CD4-positive, alpha-beta T cell (primary cell): Measurements from ENCODE around the gene SORCS2. TPM values are rescaled to one million over a fixed set of nuclear protein-coding genes. Genes with fewer than 3 reads are reported as not detected.

Experiments used
- ATAC-seq: fragments of 200-7000 bp; cut with Tn5 transposase; one replicate; pipeline ENCODE4 v1.10.0; 2022; ENCODE audit warnings: mild to moderate bottlenecking; ENCODE audit not compliant: poor library complexity
- CTCF ChIA-PET: fragments of 350-600 bp; sonication (Branson Sonifier 250); formaldehyde crosslinking; loops from one replicate; lab custom pipeline; 2021; ENCODE audit warnings: antibody characterized with exemption, inconsistent platforms; lab: Charles Lee
- POLR2A ChIA-PET: fragments of 350-600 bp; sonication (Branson Sonifier 250); formaldehyde crosslinking; loops from one replicate; lab custom pipeline; 2021; ENCODE audit warnings: antibody characterized with exemption, inconsistent platforms; lab: Charles Lee
- DNase-seq, 14 experiments: peaks; one replicate each; pipeline ENCODE4 v3.0.0-alpha.2; 2013 to 2020; ENCODE audit warnings: mixed read lengths in 2 of 14
- H3K27ac ChIP-seq, 2 donors: one replicate each; pipeline versions ENCODE4 v1.5.1 to v1.7.0; 2013; ENCODE audit warnings: low read length in 2 of 2, low read depth in 1 of 2, mild to moderate bottlenecking in 1 of 2
- H3K27me3 ChIP-seq, 2 experiments: 1 replicate in 1 of 2; 2 replicates in 1 of 2; pipeline versions ENCODE4 v1.6.1 to v1.7.0; 2013; ENCODE audit warnings: low read length in 2 of 2, control low read depth in 1 of 2, mild to moderate bottlenecking in 1 of 2, moderate library complexity in 1 of 2; ENCODE audit not compliant: insufficient read depth in 2 of 2, control insufficient read depth in 1 of 2
- H3K36me3 ChIP-seq: one replicate; pipeline ENCODE4 v1.6.1; 2013; ENCODE audit warnings: low read length, control low read depth; ENCODE audit not compliant: insufficient read depth
- H3K4me1 ChIP-seq: one replicate; pipeline ENCODE4 v1.6.1; 2013; ENCODE audit warnings: low read length, control low read depth; ENCODE audit not compliant: insufficient read depth
- H3K4me3 ChIP-seq: one replicate; pipeline ENCODE4 v1.5.1; 2013; ENCODE audit warnings: mild to moderate bottlenecking, low read length, moderate library complexity
- H3K9me3 ChIP-seq, 2 experiments: 1 replicate in 1 of 2; 2 replicates in 1 of 2; pipeline versions ENCODE4 v1.6.1 to v1.7.0; 2013; ENCODE audit warnings: low read length in 2 of 2, mild to moderate bottlenecking in 2 of 2, control low read depth in 1 of 2, moderate library complexity in 1 of 2; ENCODE audit not compliant: control insufficient read depth in 1 of 2, insufficient read depth in 1 of 2
- H3K27ac Mint-ChIP-seq: one replicate; pipeline ENCODE4 v1.8.0; 2020; ENCODE audit warnings: mixed read lengths
- H3K27me3 Mint-ChIP-seq: one replicate; pipeline ENCODE4 v1.8.0; 2021; ENCODE audit warnings: mixed read lengths
- H3K36me3 Mint-ChIP-seq: one replicate; pipeline ENCODE4 v1.8.0; 2021; ENCODE audit warnings: low read depth, mixed read lengths
- H3K4me1 Mint-ChIP-seq: one replicate; pipeline ENCODE4 v1.8.0; 2021; ENCODE audit warnings: low read depth, mixed read lengths
- H3K4me3 Mint-ChIP-seq: one replicate; pipeline ENCODE4 v1.8.0; 2020; ENCODE audit warnings: mild to moderate bottlenecking, mixed read lengths
- H3K9me3 Mint-ChIP-seq: one replicate; pipeline ENCODE4 v1.8.0; 2020; ENCODE audit warnings: mixed read lengths
- intact Hi-C, 2 experiments: fragments of 100-400 bp; cut with DNase I in 1 of 2; cut with micrococcal nuclease in 1 of 2; formaldehyde crosslinking; loops; one replicate each; pipeline versions ENCODE4 v1.15.1 to v1.9.0; 2023 to 2025; cut with DNase I, micrococcal nuclease
- total RNA-seq, 174 experiments: library from RNA in 2 of 174; stranded (reverse) in 2 of 174; gene quantifications; one replicate each; pipeline ENCODE4 v1.2.3 and lab custom pipeline; 2021 to 2026
- TF ChIP-seq, protein P1 (sequence below): fragments of 200-600 bp; IDR thresholded peaks from one replicate; pipeline ENCODE4 v1.8.0; 2022; ENCODE audit warnings: antibody characterized with exemption, mild to moderate bottlenecking

The SORCS2 gene
- total RNA-seq, 2 experiments from 2014 or later, result not detected

DNA sequence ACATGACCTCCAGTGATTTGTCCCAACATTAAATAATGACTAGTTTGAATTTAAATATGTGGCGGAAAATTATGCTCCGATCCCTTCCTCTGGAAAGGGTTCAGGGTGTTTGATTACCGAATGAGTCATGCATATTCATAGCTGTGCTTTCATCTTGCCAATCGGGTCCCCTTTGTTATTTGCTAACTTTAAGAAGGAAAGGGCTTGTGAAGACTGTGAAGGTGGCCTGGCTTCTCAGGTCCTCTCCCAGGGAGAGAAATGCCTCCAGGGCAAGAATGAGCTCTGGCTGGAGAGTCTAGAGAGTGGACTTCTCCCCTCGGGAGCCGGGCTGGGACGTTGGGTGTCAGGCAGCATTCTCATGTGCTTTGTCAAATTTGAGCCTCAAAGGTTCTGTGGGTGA lies 397.9 kb downstream of the SORCS2 start:
- H3K4me1 ChIP-seq, result no peaks in the 10 kb centered on the region
- no peak overlapping the region for H3K4me3 Mint-ChIP-seq
- TF ChIP-seq, protein P1, sequence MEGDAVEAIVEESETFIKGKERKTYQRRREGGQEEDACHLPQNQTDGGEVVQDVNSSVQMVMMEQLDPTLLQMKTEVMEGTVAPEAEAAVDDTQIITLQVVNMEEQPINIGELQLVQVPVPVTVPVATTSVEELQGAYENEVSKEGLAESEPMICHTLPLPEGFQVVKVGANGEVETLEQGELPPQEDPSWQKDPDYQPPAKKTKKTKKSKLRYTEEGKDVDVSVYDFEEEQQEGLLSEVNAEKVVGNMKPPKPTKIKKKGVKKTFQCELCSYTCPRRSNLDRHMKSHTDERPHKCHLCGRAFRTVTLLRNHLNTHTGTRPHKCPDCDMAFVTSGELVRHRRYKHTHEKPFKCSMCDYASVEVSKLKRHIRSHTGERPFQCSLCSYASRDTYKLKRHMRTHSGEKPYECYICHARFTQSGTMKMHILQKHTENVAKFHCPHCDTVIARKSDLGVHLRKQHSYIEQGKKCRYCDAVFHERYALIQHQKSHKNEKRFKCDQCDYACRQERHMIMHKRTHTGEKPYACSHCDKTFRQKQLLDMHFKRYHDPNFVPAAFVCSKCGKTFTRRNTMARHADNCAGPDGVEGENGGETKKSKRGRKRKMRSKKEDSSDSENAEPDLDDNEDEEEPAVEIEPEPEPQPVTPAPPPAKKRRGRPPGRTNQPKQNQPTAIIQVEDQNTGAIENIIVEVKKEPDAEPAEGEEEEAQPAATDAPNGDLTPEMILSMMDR, result no peak
- no peaks in the 10 kb centered on the region for H3K36me3 Mint-ChIP-seq
- ATAC-seq (no peak), DNase-seq (no peak)
- no peaks in the 10 kb centered on the region for H3K9me3 Mint-ChIP-seq
- ChIA-PET POLR2A (no interaction called here), CTCF (no interaction called here)
- H3K36me3 ChIP-seq, result no peaks in the 10 kb centered on the region
- H3K4me1 Mint-ChIP-seq, result no peaks in the 10 kb centered on the region
- intact Hi-C loops, result no loop called here
- H3K27me3 Mint-ChIP-seq, result peaks cover 16% of the 10 kb centered on the region
- peaks cover 0 to 24% of the 10 kb centered on the region in 2 experiments for H3K9me3 ChIP-seq
- no peak overlapping the region for H3K27ac ChIP-seq
- H3K27me3 ChIP-seq, result peaks cover 0 to 3% of the 10 kb centered on the region in 2 experiments
- H3K27ac Mint-ChIP-seq, result no peak overlapping the region
- no peak overlapping the region for H3K4me3 ChIP-seq

DNA sequence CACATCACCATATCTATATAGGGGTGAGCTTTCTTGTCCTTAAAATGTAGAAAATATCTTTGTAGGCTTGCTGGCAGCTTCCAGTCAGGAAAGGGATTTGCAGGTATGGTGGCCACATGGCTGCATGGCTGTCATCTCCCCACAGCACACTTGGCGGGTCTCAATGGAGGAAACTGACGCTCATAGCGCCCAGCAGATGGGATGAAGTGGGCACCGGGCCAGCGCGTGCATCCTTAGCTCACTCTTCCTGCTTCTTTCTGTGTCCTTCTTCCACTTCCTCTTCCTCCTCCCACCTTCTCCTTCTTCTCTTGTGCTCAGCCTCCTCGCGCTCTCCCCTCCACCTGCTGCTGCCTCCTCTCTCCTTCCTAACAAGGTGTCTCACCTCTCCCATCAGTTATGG lies 398.6 kb downstream of the SORCS2 start:
- no peak for DNase-seq
- POLR2A ChIA-PET, result no interaction called here
- intact Hi-C loops, result no loop called here
- CTCF ChIA-PET, result no interaction called here
- ATAC-seq, result no peak
- Mint-ChIP-seq H3K27ac (no peak overlapping the region), H3K4me3 (no peak overlapping the region), H3K9me3 (no peaks in the 10 kb centered on the region), H3K36me3 (no peaks in the 10 kb centered on the region), H3K4me1 (no peaks in the 10 kb centered on the region), H3K27me3 (peaks cover 20% of the 10 kb centered on the region)
- no peaks in the 10 kb centered on the region for H3K36me3 ChIP-seq
- no peak overlapping the region for H3K4me3 ChIP-seq
- no peak overlapping the region for H3K27ac ChIP-seq
- peaks cover 0 to 24% of the 10 kb centered on the region in 2 experiments for H3K9me3 ChIP-seq
- peaks cover 3 to 7% of the 10 kb centered on the region in 2 experiments for H3K27me3 ChIP-seq
- TF ChIP-seq, protein P1, result no peak
- H3K4me1 ChIP-seq, result no peaks in the 10 kb centered on the region

DNA sequence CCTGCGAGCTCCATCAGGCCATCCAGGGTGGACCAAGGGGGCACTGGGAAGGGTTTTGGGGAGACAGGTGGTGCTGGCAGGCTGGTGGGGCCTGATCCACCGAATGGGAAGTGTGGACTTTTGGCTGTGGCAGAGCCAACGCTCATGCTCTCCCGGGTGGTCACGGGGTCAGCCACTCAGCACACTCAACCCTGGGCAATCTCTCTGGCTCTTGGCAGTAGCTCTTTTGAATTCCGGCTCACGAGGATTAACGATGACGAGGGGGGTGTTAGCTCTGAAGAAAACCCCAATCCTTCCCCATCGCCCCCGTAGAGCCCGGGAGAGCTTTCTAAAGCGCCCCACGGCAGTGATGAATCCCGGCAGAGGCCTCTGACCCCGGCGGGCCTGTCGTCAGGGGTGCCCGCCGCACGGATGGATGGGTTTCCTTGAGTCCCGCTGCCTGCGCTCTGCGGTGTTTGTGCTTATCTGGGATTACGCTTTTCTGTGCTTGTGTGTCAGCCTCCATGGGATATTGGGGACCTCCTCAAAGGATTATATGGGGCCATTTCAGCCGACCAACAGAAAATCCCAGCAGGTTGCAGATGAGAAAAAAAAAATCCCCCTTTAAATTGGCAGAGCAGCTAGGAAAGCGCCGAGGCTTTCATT lies 399.2 kb downstream of the SORCS2 start:
- Mint-ChIP-seq H3K27ac (no peak overlapping the region), H3K36me3 (no peaks in the 10 kb centered on the region), H3K9me3 (no peaks in the 10 kb centered on the region), H3K4me1 (no peaks in the 10 kb centered on the region), H3K27me3 (peaks cover 20% of the 10 kb centered on the region), H3K4me3 (no peak overlapping the region)
- intact Hi-C loops, result no loop called here
- ChIA-PET CTCF (no interaction called here), POLR2A (no interaction called here)
- no peak overlapping the region for H3K4me3 ChIP-seq
- no peaks in the 10 kb centered on the region for H3K4me1 ChIP-seq
- peaks cover 7 to 9% of the 10 kb centered on the region in 2 experiments for H3K27me3 ChIP-seq
- H3K27ac ChIP-seq, result no peak overlapping the region
- TF ChIP-seq, protein P1, result no peak
- DNase-seq, result no peak
- no peak for ATAC-seq
- no peaks in the 10 kb centered on the region for H3K36me3 ChIP-seq
- peaks cover 0 to 24% of the 10 kb centered on the region in 2 experiments for H3K9me3 ChIP-seq
